HUDEP-2 (cell line): Measurements from ENCODE around the gene UGT1A5.
"Not testable (repeated sequence)": the region's sequence is repeated elsewhere in the genome, so short reads cannot be mapped to it uniquely, and the experiment has no call there.

ENCODE experiments used
- DNase-seq, 76 experiments: peaks; one replicate each; lab custom pipeline; 2025; ENCODE audit not compliant: unreplicated experiment in 76 of 76; lab: John Stamatoyannopoulos, UW

Gene UGT1A5

GRCh38 chr2:233745073-233745755 is 32.5 kb downstream of the UGT1A5 start:
- no peak for DNase-seq

DNA sequence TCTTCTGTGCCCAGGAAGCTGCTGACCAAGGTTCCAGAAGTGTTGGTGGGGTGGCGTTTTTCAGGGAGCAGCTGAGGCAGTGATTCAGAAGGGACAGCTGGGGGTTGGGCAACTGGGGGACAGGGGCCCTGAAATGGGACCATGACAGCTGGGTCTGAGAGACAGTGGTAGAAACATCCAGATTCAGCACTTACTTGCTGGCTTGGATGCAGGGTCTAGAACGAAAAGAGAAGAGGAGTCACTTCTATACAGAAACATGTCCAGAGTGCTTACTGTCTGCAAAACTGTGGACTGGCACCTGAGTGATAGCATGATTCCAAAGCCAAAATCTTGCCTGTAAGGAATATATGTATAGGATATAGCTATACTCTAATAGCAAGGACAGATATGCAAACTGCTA is 33.1 kb downstream of the UGT1A5 start:
- DNase-seq = not testable (repeated sequence)

- no peak for DNase-seq
Observed at GRCh38 chr2:233746475-233747282, 34.0 kb downstream of the UGT1A5 start.

GRCh38 chr2:233747283-233747544 is 34.5 kb downstream of the UGT1A5 start:
- no peak for DNase-seq

DNA sequence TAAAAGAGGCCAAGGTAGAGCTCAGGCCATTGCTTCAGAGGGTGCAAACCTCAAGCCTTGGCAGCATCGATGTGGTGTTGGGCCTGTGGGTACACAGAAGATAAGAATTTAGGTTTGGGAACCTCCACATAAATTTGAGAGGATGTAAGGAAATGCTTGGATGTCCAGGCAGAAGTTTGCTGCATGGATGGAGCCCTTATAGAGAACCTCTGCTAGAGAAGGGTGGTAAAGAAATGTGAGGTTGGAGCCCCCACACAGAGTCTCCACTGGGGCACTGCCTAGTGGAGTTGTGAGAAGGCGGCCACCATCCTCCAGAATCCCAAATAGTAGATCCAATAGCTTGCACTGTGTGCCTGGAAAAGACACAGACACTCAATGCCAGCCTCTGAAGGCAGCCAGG is 38.0 kb downstream of the UGT1A5 start:
- not testable (repeated sequence) for DNase-seq

- not testable (repeated sequence) for DNase-seq
Observed at GRCh38 chr2:233751212-233752009, 38.7 kb downstream of the UGT1A5 start.

- no peak for DNase-seq
Observed at GRCh38 chr2:233754872-233755611, 42.3 kb downstream of the UGT1A5 start.

- DNase-seq = no peak
Observed at GRCh38 chr2:233756429-233757081, 43.8 kb downstream of the UGT1A5 start.

DNA sequence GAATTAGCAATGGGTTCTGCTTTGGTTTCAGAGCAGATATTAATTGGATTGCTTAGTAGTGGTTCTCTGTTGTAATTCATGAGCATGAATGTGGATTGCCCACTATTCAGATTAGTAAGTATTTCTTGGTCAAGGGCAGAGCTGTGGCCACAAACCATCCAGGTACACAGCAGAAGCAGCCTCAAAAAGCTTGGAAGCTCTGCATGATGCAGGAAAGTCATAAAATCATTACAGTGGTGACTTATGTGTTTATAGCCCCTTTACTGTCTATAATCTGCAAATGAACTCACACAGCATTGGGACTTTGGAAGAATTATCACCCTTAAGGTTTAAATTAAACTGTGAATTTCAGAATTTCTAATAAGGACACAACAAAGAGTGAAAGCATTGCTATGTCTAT is 45.4 kb downstream of the UGT1A5 start:
- DNase-seq = no peak

GRCh38 chr2:233758849-233759248 is 46.1 kb downstream of the UGT1A5 start:
- DNase-seq = no peak

GRCh38 chr2:233760043-233760442 is 47.3 kb downstream of the UGT1A5 start, which contains the start of gene UGT1A1:
Gene UGT1A1 (plus strand): TSS chr2:233760270. CDS start chr2:233760288, 18 bp downstream.
- no peak for DNase-seq

- DNase-seq = no peak
Observed at GRCh38 chr2:233761040-233761769, 48.5 kb downstream of the UGT1A5 start.

DNA sequence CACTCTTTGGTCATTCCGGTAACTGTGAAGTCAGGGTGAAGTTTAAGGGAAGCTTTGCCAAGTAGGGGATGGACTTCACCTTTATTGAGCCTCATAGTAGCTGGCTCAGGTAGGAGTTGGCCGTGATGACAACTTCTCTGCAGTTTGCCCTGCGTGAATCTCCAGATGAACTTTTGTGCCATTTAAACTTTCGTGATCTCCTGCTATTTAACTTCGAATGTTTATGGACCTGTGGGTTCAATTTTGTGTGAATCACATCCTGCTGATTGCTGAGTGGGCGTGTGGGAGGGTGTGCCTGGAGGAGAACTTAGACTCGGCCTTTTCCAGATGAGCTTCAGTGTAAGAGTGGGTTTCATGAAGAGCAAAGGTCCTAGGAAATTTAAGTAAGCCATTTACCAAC is 51.6 kb downstream of the UGT1A5 start:
- no peak for DNase-seq

DNA sequence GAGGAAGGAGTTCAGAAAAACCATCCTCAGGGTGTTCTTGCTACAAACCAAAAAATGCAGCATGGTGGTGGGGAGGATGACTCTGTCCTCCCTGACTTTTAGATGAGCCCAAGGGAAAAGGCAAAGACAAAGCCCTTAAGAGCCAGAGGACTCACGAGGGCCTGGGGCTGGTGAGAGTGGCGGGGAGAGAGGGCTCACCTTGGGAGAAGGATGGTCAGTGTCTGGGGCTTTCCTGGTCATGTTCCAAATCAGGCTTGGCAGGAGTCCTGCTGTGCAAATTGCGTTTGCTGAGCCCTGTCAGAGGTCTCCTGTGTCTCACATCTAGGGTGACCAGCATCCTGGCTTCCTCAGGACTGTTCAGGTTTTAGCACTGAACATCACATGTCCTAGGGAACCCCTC is 52.1 kb downstream of the UGT1A5 start:
- DNase-seq = no peak

DNA sequence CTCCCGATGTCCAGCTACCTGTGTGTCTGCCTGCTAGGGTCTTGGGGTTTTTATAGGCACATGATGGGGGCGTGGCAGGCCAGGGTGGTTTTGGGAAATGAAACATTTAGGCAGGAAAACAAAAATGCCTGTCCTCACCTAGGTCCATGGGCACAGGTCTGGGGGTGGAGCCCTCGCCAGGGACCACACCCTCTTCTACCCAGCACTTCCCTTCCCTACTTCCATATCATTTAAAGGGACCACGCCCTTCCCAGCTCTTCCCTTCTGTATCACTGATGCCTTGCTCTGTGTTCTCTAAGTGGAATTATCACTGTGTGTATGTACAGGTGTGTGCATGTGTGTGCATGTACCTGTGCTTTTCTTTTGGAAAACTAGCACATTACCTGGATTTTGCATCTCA is 53.7 kb downstream of the UGT1A5 start:
- DNase-seq = no peak

GRCh38 chr2:233768076-233768475 is 55.4 kb downstream of the UGT1A5 start:
- DNase-seq = no peak

DNA sequence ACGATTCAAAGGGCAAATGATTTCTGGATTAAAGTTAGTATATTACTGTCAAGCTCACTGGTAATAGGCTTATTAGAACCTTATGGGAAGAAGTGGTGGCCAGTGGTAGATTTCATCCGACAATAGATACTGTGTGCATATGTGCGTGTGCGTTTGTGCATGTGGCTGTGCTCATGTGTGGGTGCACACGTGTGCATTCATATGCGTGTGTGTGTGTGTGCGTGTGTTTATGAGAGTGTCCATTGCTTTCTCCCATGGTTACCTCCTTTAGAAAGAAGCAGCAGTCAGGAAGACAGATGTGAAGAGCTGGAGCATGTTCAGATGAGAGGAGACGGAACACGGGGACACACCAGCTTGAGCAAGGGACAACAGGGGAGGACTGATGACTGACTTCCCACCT is 56.6 kb downstream of the UGT1A5 start:
- no peak for DNase-seq

DNA sequence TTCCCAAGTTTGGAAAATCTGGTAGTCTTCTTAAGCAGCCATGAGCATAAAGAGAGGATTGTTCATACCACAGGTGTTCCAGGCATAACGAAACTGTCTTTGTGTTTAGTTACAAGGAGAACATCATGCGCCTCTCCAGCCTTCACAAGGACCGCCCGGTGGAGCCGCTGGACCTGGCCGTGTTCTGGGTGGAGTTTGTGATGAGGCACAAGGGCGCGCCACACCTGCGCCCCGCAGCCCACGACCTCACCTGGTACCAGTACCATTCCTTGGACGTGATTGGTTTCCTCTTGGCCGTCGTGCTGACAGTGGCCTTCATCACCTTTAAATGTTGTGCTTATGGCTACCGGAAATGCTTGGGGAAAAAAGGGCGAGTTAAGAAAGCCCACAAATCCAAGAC is 59.4 kb downstream of the UGT1A5 start:
- DNase-seq = no peak

GRCh38 chr2:233772583-233772982 is 59.9 kb downstream of the UGT1A5 start:
- DNase-seq = no peak

DNA sequence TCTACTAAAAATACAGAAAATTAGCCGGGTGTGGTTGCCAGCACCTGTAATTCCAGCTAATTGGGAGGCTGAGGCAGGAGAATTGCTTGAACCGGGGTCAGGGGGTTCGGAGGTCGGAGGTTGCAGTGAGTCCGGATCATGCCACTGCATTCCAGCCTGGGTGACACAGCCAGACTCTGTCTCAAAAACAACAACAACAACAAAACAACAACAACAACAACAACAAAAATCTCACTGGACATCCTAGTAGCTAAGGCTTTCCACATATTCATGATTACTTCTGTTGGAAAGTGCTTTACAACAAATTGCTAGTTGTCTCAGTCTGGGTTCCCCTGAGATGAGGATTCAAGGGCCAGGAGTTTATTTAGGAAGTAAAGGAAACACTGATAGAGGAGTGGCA is 61.1 kb downstream of the UGT1A5 start:
- no peak for DNase-seq
